PC-3 (cell line): ENCODE data around the gene ADAM22.
"Not testable (repeated sequence)": the region's sequence is repeated elsewhere in the genome, so short reads cannot be mapped to it uniquely, and the experiment has no call there.

Experiments
- CTCF ChIP-seq: fragments of 300-600 bp; sonication (generic); conservative IDR thresholded peaks from 2 replicates; pipeline ENCODE4 v1.5.1; 2017; ENCODE audit warnings: antibody characterized with exemption, low read depth, mild to moderate bottlenecking, low read length
- EZH2 ChIP-seq: fragments of 300-600 bp; sonication (generic); IDR thresholded peaks from one replicate; pipeline ENCODE4 v1.6.1; 2017; ENCODE audit warnings: antibody characterized with exemption, mild to moderate bottlenecking, low read length; ENCODE audit not compliant: unreplicated experiment

- TF ChIP-seq EZH2, CTCF: not testable (repeated sequence)
Measured at GRCh38 chr7:87908814-87909213, 25.2 kb upstream of the ADAM22 start.
